Endothelial cell of umbilical vein (primary cell): ENCODE data around the gene TAGLN2.

ENCODE experiments used
- CTCF ChIP-seq, 2 donors: IDR thresholded peaks; 1 replicate in 1 of 2; 2 replicates in 1 of 2; pipeline ENCODE4 v1.5.1; 2011; ENCODE audit warnings: low read length in 2 of 2, mild to moderate bottlenecking in 2 of 2, moderate library complexity in 2 of 2, control low read depth in 1 of 2, inconsistent platforms in 1 of 2, low read depth in 1 of 2; ENCODE audit not compliant: insufficient read depth in 1 of 2; ENCODE audit errors: extremely low read depth in 1 of 2
- EZH2 ChIP-seq: IDR thresholded peaks from 2 replicates; pipeline ENCODE4 v1.6.1; 2012; ENCODE audit warnings: borderline replicate concordance, low read depth, mild to moderate bottlenecking, moderate library complexity, low read length, inconsistent platforms; ENCODE audit not compliant: severe bottlenecking
- GATA2 ChIP-seq: IDR thresholded peaks from 2 replicates; pipeline ENCODE4 v1.7.0; 2011; ENCODE audit warnings: low read depth, mild to moderate bottlenecking, moderate library complexity, mixed read lengths, low read length; ENCODE audit not compliant: insufficient read length, insufficient read depth

DNA sequence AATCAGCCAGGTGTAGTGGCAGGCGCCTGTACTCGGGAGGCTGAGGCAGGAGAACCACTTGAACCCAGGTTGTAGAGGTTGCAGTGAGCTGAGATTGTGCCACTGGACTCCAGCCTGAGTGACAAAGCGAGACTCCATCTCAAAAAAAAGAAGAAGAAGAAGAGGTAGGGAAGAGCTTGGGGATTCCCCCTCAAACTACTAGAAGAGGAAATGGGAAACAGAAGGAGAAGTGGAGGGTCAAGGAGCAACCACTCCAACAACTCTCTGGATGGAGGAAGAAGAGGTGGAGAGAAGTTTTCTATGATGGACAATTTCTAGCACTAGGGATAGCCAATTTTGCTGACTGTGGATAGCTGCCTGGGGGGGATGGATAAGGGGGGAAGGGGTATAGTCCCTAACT, 43.6 kb upstream of the TAGLN2 start:
- no peak for TF ChIP-seq CTCF (IDR thresholded peaks at IDR 0.05; ENCODE audit: extremely low read depth in 1 of 2, insufficient read depth in 1 of 2, low read depth in 1 of 2, low read length in 2 of 2)
- no peak for TF ChIP-seq EZH2
- TF ChIP-seq GATA2 = no peak
